Smooth muscle cell (in vitro differentiated cells): Measurements from ENCODE around the gene POPDC2. TPM values are rescaled to one million over a fixed set of nuclear protein-coding genes. Genes with fewer than 3 reads are reported as not detected.

Source experiments
- DNase-seq: peaks from one replicate; lab custom pipeline; 2025; ENCODE audit not compliant: unreplicated experiment; lab: John Stamatoyannopoulos, UW
- H2AFZ ChIP-seq: fragments of 200-600 bp; sonication (generic); 2 replicates; pipeline ENCODE4 v1.6.0; 2016; ENCODE audit warnings: antibody characterized with exemption, low read depth, mild to moderate bottlenecking
- H3F3A ChIP-seq: fragments of 200-600 bp; sonication (generic); 2 replicates; pipeline ENCODE4 v1.6.0; 2017; ENCODE audit warnings: antibody characterized with exemption, low read depth
- H3K27ac ChIP-seq: fragments of 200-600 bp; sonication (generic); 2 replicates; pipeline ENCODE4 v1.5.1; 2016; ENCODE audit warnings: low read depth, mild to moderate bottlenecking
- H3K27me3 ChIP-seq: fragments of 200-600 bp; sonication (generic); 2 replicates; pipeline ENCODE4 v1.6.1; 2016; ENCODE audit warnings: low read depth, mild to moderate bottlenecking
- H3K36me3 ChIP-seq: fragments of 200-600 bp; sonication (generic); 2 replicates; pipeline ENCODE4 v1.5.1; 2016; ENCODE audit warnings: low read depth
- H3K4me1 ChIP-seq: fragments of 200-600 bp; sonication (generic); 2 replicates; pipeline ENCODE4 v1.5.1; 2016; ENCODE audit warnings: low read depth
- H3K4me2 ChIP-seq: fragments of 200-600 bp; sonication (generic); 2 replicates; pipeline ENCODE4 v1.6.0; 2016; ENCODE audit warnings: mild to moderate bottlenecking
- H3K4me3 ChIP-seq: fragments of 200-600 bp; sonication (generic); 2 replicates; pipeline ENCODE4 v1.5.1; 2016; ENCODE audit warnings: mild to moderate bottlenecking
- H3K79me2 ChIP-seq: fragments of 200-600 bp; sonication (generic); 2 replicates; pipeline ENCODE4 v1.6.0; 2016; ENCODE audit warnings: low read depth, mild to moderate bottlenecking
- H3K9ac ChIP-seq: fragments of 200-600 bp; sonication (generic); 2 replicates; pipeline ENCODE4 v1.6.0; 2016; ENCODE audit warnings: low read depth
- H3K9me3 ChIP-seq: fragments of 200-600 bp; sonication (generic); replicated peaks from 2 replicates; pipeline ENCODE4 v1.5.1; 2016; ENCODE audit warnings: low read depth
- H4K20me1 ChIP-seq: fragments of 200-600 bp; sonication (generic); 2 replicates; pipeline ENCODE4 v1.6.0; 2016; ENCODE audit warnings: low read depth
- WGBS: methylation state at CpG from one replicate; pipeline ENCODE4 v1.1.7; 2016; ENCODE audit warnings: low lambda C conversion rate; 5-methylcytosine and 5-hydroxymethylcytosine counted together
- polyA plus RNA-seq: library from polyadenylated mRNA; unstranded; fragments of >200 nt; fragmentation: Nextera tagmentation; extraction: Ambion mirVana; gene quantifications from 2 replicates; pipeline ENCODE4 v1.2.1, GENCODE V29; 2016
- total RNA-seq: library from RNA; depleted of rRNA; stranded (reverse); fragments of >200 nt; gene quantifications from 2 replicates; pipeline ENCODE4 v1.2.3, GENCODE V29; 2014
- TF ChIP-seq, protein P1 (sequence below): fragments of 200-600 bp; sonication (generic); IDR thresholded peaks from 2 replicates; pipeline ENCODE4 v1.5.1; 2017; ENCODE audit warnings: borderline replicate concordance, mild to moderate bottlenecking, antibody characterized with exemption; ENCODE audit not compliant: insufficient read depth, poor library complexity, severe bottlenecking

POPDC2 gene
- total and polyA plus RNA-seq, 2 experiments from 2014 or later: 0.94 to 1.2 TPM

DNA sequence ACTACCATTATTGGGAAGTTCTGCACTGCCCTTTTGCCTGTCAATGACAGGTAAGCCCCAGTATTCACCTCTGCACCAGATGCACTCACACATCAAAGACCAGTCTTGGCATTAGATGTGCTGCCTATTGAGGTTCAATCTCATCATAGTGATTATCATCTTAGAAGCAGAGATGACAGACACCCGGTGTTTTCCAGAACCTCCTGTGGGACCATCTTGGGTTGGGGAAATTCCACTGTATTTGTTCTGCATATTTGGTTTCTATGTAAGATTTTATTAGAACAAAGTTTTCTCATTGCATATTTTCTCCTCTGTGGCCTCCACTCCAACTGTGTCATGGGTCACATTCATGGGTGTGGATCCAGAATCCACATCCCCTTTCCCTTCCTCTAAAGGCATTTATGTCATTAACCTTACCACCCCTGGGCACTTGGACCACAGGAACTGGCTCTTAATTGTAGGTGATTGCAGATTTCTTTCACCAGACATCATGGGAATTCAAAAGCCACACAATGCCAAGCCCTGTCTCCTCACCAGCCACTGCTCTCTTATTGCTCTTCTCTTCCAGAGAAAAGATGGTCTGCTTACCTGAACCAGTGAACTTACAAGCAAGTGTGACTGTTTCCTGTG is 31.5 kb downstream of the POPDC2 start:
- H3K27ac ChIP-seq: no peak overlapping the region
- DNase-seq: no peak
- H4K20me1 ChIP-seq: no peaks in the 10 kb centered on the region
- no peak overlapping the region for H3K4me3 ChIP-seq
- no peak overlapping the region for H2AFZ ChIP-seq
- no peaks in the 10 kb centered on the region for H3K36me3 ChIP-seq
- TF ChIP-seq, protein P1, sequence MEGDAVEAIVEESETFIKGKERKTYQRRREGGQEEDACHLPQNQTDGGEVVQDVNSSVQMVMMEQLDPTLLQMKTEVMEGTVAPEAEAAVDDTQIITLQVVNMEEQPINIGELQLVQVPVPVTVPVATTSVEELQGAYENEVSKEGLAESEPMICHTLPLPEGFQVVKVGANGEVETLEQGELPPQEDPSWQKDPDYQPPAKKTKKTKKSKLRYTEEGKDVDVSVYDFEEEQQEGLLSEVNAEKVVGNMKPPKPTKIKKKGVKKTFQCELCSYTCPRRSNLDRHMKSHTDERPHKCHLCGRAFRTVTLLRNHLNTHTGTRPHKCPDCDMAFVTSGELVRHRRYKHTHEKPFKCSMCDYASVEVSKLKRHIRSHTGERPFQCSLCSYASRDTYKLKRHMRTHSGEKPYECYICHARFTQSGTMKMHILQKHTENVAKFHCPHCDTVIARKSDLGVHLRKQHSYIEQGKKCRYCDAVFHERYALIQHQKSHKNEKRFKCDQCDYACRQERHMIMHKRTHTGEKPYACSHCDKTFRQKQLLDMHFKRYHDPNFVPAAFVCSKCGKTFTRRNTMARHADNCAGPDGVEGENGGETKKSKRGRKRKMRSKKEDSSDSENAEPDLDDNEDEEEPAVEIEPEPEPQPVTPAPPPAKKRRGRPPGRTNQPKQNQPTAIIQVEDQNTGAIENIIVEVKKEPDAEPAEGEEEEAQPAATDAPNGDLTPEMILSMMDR: no peak
- no peaks in the 10 kb centered on the region for H3F3A ChIP-seq
- no peak overlapping the region for H3K4me2 ChIP-seq
- no peaks in the 10 kb centered on the region for H3K79me2 ChIP-seq
- no peaks in the 10 kb centered on the region for H3K9me3 ChIP-seq
- H3K9ac ChIP-seq: no peak overlapping the region
- no peaks in the 10 kb centered on the region for H3K27me3 ChIP-seq
- H3K4me1 ChIP-seq: no peaks in the 10 kb centered on the region
- whole genome bisulfite sequencing: 88% methylated on average over 1 of the region's 1 CpG

DNA sequence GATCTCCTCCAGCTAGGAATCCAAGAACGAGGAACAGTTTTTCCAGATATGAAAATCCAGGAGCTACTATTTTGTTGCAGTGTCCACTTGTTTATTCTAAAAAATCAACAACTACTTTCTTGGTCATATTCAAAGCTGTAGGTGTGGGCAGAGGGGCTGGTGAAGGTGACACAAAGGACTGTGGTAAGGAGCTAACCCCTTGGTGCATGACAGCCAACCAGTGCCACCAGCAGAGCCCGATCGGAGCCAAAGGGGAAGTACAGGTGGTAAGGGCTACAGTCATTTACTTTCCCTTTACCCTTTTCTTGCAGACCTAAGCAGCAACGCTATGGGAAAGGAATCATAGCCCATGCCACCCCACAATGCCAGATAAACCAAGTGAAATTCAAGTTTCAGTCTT is 32.0 kb downstream of the POPDC2 start:
- no peaks in the 10 kb centered on the region for H3K4me1 ChIP-seq
- H3F3A ChIP-seq: no peaks in the 10 kb centered on the region
- H3K79me2 ChIP-seq: no peaks in the 10 kb centered on the region
- no peak overlapping the region for H3K9ac ChIP-seq
- H3K9me3 ChIP-seq: no peaks in the 10 kb centered on the region
- no peaks in the 10 kb centered on the region for H3K27me3 ChIP-seq
- DNase-seq: no peak
- 100% methylated on average over 4 of the region's 4 CpGs for WGBS
- no peak overlapping the region for H3K4me3 ChIP-seq
- H3K36me3 ChIP-seq: no peaks in the 10 kb centered on the region
- H2AFZ ChIP-seq: no peak overlapping the region
- H4K20me1 ChIP-seq: no peaks in the 10 kb centered on the region
- no peak overlapping the region for H3K4me2 ChIP-seq
- TF ChIP-seq, protein P1: no peak
- H3K27ac ChIP-seq: no peak overlapping the region

DNA sequence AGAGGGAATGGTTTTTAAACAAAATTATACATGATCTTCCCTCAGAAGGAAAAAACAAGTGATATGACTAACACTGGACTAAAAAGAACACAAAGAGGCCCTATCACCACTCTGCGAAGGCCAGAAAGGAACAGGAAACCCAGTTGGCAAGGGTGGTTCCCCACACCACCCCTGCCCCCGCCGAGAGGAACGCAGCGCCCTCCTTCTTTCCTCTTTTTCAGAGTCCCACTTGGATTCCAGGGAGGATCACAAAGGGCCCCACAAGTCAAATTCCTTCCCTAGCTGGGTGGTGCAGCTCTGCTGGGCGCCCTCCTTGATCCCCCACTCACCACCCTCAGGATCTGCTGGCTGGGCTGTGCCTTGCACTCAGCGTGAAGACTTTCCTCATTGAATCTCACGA is 32.9 kb downstream of the POPDC2 start:
- H3K27me3 ChIP-seq: no peaks in the 10 kb centered on the region
- H3K36me3 ChIP-seq: no peaks in the 10 kb centered on the region
- no peaks in the 10 kb centered on the region for H3K4me1 ChIP-seq
- TF ChIP-seq, protein P1: no peak
- H3K27ac ChIP-seq: no peak overlapping the region
- H3K79me2 ChIP-seq: no peaks in the 10 kb centered on the region
- no peaks in the 10 kb centered on the region for H3K9me3 ChIP-seq
- no peak for DNase-seq
- no peak overlapping the region for H2AFZ ChIP-seq
- whole genome bisulfite sequencing: 76% methylated on average over 8 of the region's 8 CpGs
- no peaks in the 10 kb centered on the region for H4K20me1 ChIP-seq
- H3F3A ChIP-seq: no peaks in the 10 kb centered on the region
- no peak overlapping the region for H3K9ac ChIP-seq
- H3K4me3 ChIP-seq: no peak overlapping the region
- no peak overlapping the region for H3K4me2 ChIP-seq

DNA sequence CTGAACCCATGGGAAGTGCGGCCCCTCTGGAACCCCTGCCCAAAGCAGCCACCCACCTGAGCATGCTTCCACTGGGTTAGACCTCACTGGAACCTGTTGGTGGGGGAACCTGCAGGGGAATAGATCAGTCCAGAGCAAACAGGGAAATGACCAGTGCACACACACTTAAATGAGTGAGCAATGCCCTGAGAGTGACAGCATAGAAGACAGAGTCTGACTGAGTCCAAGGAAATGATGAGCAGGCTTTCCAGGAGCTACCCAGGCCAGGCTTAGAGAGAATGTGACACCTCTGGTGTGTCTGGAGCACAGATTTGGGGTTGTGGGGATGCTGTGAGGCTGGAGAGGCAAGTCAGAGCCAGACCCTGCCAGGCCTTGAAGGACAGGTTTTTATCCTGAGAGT is 34.2 kb downstream of the POPDC2 start:
- Histone ChIP-seq H3K4me3 (no peak overlapping the region), H3K27me3 (no peaks in the 10 kb centered on the region), H3K4me1 (no peaks in the 10 kb centered on the region), H3K4me2 (no peak overlapping the region), H3K79me2 (no peaks in the 10 kb centered on the region), H3K36me3 (no peaks in the 10 kb centered on the region), H2AFZ (no peak overlapping the region), H3K9ac (no peak overlapping the region), H3F3A (no peaks in the 10 kb centered on the region), H4K20me1 (no peaks in the 10 kb centered on the region), H3K27ac (no peak overlapping the region), H3K9me3 (no peaks in the 10 kb centered on the region)
- whole genome bisulfite sequencing: 92% methylated on average over 1 of the region's 1 CpG
- DNase-seq: no peak
- TF ChIP-seq, protein P1: no peak
